HG03521 (cell line): ENCODE results near the gene XPA.
"Not testable (repeated sequence)": the region's sequence is repeated elsewhere in the genome, so short reads cannot be mapped to it uniquely, and the experiment has no call there.

Experiments
- ATAC-seq: cut with Tn5 transposase; IDR thresholded peaks from one replicate; pipeline ENCODE4 v1.9.1; 2021; ENCODE audit warnings: mild to moderate bottlenecking, moderate library complexity; ENCODE audit not compliant: unreplicated experiment

XPA gene

DNA sequence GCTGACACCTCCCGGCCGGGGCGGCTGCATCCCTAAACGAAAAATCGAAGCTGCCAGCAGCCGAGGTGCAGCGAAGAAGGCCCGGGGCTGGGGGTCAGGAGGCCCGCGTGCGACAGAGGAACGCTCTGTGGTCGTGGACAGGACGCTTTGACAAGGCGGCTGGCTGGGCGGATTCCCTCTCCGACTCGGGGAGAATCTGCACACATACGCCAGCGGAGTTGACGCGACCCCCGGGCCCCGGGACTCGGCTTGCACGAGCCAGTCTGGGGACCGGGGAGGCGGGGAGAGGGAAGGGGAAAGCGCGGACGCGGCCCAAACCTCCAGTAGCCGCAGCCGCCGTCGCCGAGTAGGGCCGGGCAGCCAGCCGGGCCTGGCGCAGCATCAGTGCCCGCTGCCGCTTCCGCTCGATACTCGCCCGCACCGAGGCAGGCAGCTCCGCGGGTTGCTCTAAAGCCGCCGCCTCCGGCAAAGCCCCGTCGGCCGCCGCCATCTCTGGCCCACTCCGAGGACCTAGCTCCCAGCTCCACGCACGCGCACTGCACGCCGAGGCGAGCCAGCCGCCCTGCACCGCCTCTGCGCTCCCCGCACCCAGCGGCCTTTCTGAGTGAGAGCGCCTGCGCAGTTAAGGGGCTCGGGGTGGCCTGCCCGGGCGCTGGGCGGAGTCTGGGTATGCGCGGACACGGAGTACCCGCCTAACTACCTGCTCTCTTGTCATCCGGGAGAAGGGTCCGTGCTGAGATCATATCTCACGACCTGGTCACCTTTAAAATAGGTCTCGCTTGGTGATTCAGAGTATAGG is at the start of gene XPA:
Gene XPA (minus strand): TSS at position 538 of the 799 bp plus-strand sequence. CDS start 48 bp downstream, at position 490.
- ATAC-seq = peak; percentile 94

- no peak for ATAC-seq
Observed at GRCh38 chr9:97744710-97745708, 47.9 kb upstream of the XPA start.

DNA sequence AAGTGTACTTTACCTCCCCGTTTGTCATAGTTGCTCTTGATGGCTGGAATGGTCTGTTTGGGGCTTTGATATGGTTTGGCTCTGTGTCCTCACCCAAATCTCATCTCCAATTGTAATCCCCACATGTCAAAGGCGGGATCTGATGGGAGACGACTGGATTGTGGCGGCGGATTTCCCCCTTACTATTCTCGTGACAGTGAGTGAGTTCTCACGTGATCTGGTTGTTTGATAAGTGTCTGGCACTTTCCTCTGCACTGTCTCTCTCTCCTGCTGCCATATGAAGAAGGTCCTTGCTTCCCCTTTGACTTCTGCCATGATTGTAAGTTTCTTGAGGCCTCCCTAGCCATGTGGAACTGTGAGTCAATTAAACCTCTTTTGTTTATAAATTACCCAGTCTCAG is 46.9 kb upstream of the XPA start:
- not testable (repeated sequence) for ATAC-seq

DNA sequence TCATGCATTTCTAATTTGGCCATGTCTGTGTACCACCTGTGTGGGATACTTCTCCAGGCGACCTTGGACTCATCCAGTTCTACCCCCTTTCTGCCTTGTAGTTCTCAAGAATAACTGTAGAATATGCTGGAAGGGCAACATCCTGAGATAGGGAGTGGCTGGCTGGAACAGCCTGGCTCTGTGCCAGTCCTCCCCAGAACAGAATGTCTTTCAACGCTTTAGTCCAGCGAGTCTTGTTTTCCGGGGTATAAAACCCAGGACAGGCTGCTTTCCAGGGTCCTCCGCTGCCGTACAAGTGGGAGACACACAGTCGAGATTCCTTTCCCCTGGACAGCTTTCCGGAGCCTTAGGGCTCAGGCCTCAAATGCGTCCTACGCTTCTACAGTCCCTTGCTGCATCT is 45.4 kb upstream of the XPA start:
- ATAC-seq = no peak

- no peak for ATAC-seq
Observed at GRCh38 chr9:97741947-97742346, 44.8 kb upstream of the XPA start.

DNA sequence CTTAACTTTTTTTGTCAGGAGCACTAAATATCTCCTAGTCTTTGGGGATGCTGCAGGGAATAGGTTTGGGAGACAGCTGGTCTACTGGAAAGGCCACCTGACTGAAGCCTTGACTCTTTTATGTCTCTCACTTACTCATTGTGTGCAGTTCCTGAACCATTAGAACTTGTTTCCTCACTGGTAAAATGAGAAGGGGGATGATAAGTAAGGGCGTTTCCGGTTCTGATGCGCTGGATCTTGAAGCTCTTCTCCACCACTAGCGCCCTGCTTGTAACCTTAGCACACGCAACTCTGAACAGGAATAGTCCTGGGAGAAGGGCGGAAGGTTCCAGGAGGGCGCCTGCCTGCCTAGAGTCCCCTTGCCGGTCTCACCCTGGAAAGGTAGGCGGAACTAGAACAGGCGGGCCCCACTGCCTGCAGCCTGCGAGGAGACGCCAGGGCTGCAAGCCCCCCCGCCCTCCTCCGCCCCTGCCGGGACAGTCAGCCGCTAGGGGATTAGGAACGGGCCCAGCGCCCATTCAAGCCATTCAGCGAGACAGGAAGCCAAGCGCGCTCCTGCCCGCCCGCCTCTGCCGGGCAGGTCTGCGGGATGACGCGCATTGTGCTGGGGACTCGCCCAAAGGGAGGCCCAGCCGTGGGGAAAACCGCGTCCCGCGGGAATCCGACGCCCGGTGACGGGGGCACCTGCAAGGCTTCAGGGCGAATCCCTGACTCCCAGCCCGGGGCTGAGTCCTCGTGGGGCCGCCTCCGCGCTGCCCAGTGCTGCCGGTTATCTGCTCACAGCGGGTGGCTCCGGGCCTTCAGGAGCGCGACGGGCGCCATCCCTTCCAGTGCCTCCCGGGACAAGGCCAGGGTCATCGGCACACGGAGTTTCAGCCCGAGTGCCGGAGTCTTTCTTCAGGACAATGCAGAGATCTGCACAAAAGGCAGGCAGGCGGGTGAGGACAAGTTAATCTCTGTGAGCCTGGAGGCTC is 44.0 kb upstream of the XPA start:
- no peak for ATAC-seq

DNA sequence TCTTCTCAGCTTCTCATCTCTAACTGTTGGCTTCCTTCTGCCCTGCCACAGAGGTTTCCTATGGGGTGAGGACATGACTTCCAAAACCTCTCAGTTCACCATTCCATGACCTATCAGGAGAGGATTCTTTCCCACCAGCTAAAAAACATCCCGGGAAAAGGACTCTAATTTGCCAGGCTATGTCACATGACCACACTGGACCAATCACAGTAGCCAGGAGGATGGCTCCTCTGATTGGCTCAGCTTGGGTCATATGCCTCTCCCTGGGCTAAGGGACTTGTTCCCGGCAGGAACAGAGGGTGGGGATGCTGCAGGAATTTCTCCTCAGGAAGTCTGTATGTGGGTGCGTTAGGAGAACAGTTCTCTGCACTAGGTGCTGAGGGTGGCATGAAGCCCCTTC is 40.3 kb upstream of the XPA start:
- no peak for ATAC-seq

- ATAC-seq = no peak
Observed at GRCh38 chr9:97735070-97735600, 38.0 kb upstream of the XPA start.

GRCh38 chr9:97726716-97727115 is 29.6 kb upstream of the XPA start:
- no peak for ATAC-seq

DNA sequence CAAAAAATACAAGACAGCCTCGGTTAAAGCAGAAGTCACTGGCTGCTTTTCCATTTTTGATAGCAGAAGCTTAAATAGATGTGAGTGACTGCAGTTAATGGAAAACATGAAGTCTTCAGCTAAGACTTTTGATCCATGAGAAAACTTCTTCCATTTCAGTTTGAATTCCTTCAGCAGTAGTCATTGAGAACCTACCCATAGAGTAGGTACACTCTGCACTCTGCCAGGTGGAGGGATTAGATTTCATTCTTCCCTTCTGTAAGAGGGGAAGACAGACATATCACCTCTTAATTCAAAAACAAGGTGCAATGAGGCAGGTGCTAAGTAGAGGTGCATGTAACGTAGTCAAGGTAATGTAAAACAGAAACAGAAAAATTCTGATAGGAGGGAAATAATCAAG is 26.7 kb upstream of the XPA start:
- no peak for ATAC-seq

- no peak for ATAC-seq
Observed at GRCh38 chr9:97722331-97722730, 25.2 kb upstream of the XPA start.

DNA sequence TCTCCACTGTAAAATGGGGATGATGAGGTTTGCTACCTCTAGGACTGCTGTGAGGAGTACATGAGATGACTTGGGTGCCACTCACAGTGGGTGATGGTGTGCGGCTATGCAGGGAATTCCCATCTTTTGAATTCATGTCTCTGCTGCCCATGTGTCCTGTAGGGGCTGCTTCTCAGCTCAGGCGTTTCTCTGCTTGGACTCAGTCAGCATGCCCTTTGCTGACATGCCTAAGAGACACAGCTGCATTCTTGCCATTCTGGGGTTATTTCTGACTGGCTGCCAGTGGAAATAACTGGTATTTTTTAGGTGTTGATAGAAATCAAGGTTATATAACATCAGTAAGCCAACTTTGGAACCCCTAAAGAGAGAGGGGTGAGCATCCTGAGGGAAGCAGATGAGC is 24.3 kb upstream of the XPA start:
- ATAC-seq = no peak

DNA sequence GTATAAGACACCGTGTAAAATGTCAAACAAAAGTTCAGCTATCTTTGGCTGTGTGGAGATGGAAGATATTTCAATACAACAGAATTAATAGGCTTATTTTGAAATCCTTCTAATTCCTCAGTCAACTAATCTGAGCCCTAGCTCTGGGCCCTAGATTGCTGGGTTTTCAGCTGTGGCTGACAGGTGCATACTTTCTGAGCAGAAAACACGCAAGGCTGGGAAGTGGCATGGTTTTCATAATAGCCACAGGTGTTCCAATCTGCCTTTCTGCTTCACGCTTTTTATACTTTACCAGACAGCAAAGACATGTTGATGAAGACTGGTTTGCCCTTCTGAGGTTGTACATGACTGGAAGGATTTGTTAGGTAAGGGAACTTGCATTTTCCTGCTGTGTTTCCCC is 20.7 kb upstream of the XPA start:
- ATAC-seq = no peak

- ATAC-seq = no peak
Observed at GRCh38 chr9:97714435-97714834, 17.3 kb upstream of the XPA start.

GRCh38 chr9:97711223-97711626 is 14.1 kb upstream of the XPA start:
- no peak for ATAC-seq

GRCh38 chr9:97710356-97711222 is 13.4 kb upstream of the XPA start:
- no peak for ATAC-seq

DNA sequence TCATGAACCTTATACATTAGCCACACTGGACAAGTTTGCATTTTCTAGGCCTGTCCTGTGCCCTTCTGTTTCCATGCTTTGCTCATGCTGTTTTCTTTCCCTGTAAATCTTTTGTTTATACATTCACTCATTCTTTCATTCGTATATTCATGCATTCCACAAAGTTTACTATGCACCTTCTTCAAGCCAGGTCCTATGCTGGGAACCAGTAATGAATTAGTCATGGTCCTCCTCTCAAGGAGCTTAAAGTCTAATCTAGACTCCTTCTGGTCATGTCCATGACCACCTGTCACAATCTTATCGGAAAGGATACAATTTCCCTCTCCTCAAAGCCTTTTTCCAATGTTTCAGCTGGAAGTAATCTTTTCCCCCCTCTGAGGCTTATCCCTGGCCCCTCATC is 9.1 kb upstream of the XPA start:
- ATAC-seq = no peak

DNA sequence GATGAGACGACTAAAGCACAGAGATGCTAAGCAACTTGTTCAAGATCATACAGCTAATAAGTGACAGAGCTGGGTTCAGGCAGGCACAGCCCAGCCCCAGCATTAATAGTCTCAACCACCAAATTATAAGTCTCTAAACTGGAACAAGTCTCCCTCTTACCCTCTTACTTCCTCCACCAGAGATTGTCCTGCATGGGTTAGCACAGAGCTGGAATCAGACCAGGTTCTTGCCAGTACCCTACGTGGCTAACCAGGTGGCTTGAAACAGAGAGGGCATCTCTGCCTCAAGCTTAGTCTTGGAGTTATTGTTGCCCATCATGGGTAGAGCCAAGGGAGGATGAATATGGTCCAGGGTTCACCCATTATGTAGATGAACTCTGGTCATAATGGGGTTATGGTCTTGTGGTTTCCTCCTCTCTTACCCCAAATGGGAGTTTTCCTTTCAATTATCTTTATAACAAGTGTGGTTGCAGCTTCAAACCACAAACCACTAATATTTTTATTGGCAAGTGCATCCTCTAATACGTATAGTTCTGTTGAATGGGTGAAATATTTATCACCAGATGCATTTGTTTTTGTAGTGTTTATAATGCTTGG is 8.3 kb upstream of the XPA start:
- no peak for ATAC-seq

DNA sequence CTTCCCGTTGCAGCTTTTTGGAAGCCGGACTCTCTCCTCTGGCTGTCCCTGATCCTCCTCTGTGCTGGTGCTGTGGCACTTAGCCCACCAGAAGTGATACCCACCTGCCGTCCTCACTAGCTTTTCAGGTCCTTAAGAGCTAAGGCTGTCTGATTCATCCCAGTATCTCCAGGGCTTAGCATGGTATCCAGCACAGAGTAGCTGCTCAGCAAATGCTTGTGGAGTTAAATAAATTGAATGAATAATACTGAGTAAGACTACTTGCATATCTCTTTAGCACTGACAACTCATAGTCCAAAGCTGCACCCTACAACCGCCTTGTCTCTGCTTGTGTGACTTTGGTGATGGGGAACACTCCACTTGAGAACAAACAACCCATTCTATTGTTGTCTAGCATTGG is 7.7 kb upstream of the XPA start:
- ATAC-seq = no peak
